Astrocyte (in vitro differentiated cells and primary cell): Measurements from ENCODE around the gene CBX6. TPM values are rescaled to one million over a fixed set of nuclear protein-coding genes. Genes with fewer than 3 reads are reported as not detected.

Source experiments
- DNase-seq: peaks from one replicate; pipeline ENCODE4 v3.0.0-alpha.2; 2010; ENCODE audit warnings: low read depth
- FAIRE-seq: peaks from 2 replicates; lab custom pipeline; 2011; peaks lifted over from hg19 to GRCh38; lab: Jason Lieb, UNC
- H2AFZ ChIP-seq: 2 replicates; pipeline ENCODE4 v1.6.0; 2012; ENCODE audit warnings: low read depth, low read length, inconsistent platforms
- H3K27ac ChIP-seq: 2 replicates; pipeline ENCODE4 v1.5.1; 2011; ENCODE audit warnings: low read depth, low read length, inconsistent platforms
- H3K27me3 ChIP-seq: 2 replicates; pipeline ENCODE4 v1.6.0; 2011; ENCODE audit warnings: low read length, inconsistent platforms; ENCODE audit not compliant: insufficient read depth
- H3K36me3 ChIP-seq: 2 replicates; pipeline ENCODE4 v1.5.1; 2011; ENCODE audit warnings: low read length, inconsistent platforms; ENCODE audit not compliant: insufficient read depth
- H3K4me1 ChIP-seq: 2 replicates; pipeline ENCODE4 v1.5.1; 2011; ENCODE audit warnings: low read length, inconsistent platforms; ENCODE audit not compliant: insufficient read depth
- H3K4me2 ChIP-seq: 2 replicates; pipeline ENCODE4 v1.6.0; 2012; ENCODE audit warnings: low read length, inconsistent platforms
- H3K4me3 ChIP-seq: 2 replicates; pipeline ENCODE4 v1.5.1; 2011; ENCODE audit warnings: low read depth, mild to moderate bottlenecking, low read length, inconsistent platforms; ENCODE audit not compliant: insufficient read depth
- H3K79me2 ChIP-seq: 2 replicates; pipeline ENCODE4 v1.6.0; 2012; ENCODE audit warnings: mild to moderate bottlenecking, low read length, inconsistent platforms; ENCODE audit not compliant: insufficient read depth
- H3K9ac ChIP-seq: 2 replicates; pipeline ENCODE4 v1.6.0; 2012; ENCODE audit warnings: mild to moderate bottlenecking, low read length, inconsistent platforms
- H3K9me3 ChIP-seq: 2 replicates; pipeline ENCODE4 v1.5.1; 2012; ENCODE audit warnings: low read depth, mild to moderate bottlenecking, low read length, inconsistent platforms; ENCODE audit not compliant: insufficient read depth
- H4K20me1 ChIP-seq: 2 replicates; pipeline ENCODE4 v1.6.0; 2012; ENCODE audit warnings: low read length, inconsistent platforms; ENCODE audit not compliant: insufficient read depth
- H3K27ac Mint-ChIP-seq: one replicate; pipeline ENCODE4 v1.8.0; 2021; ENCODE audit warnings: mild to moderate bottlenecking, mixed read lengths; ENCODE audit not compliant: unreplicated experiment
- H3K27me3 Mint-ChIP-seq: one replicate; pipeline ENCODE4 v1.8.0; 2021; ENCODE audit warnings: low read depth, mixed read lengths; ENCODE audit not compliant: unreplicated experiment
- H3K36me3 Mint-ChIP-seq: one replicate; pipeline ENCODE4 v1.8.0; 2021; ENCODE audit warnings: low read depth, mixed read lengths; ENCODE audit not compliant: unreplicated experiment
- H3K4me1 Mint-ChIP-seq: one replicate; pipeline ENCODE4 v1.8.0; 2021; ENCODE audit warnings: low read depth, mixed read lengths; ENCODE audit not compliant: unreplicated experiment
- H3K4me3 Mint-ChIP-seq: one replicate; pipeline ENCODE4 v1.8.0; 2021; ENCODE audit warnings: mild to moderate bottlenecking, moderate library complexity, mixed read lengths; ENCODE audit not compliant: unreplicated experiment
- H3K9me3 Mint-ChIP-seq: one replicate; pipeline ENCODE4 v1.8.0; 2021; ENCODE audit warnings: mild to moderate bottlenecking, mixed read lengths; ENCODE audit not compliant: unreplicated experiment
- CTCF ChIP-seq: IDR thresholded peaks from 2 replicates; pipeline ENCODE4 v1.5.1; 2011; ENCODE audit warnings: low read depth, mild to moderate bottlenecking, inconsistent platforms, low read length, moderate library complexity; ENCODE audit not compliant: insufficient read depth
- EZH2 ChIP-seq: IDR thresholded peaks from 2 replicates; pipeline ENCODE4 v1.6.1; 2012; ENCODE audit warnings: mild to moderate bottlenecking, low read length, inconsistent platforms; ENCODE audit not compliant: insufficient read depth
- total RNA-seq: library from RNA; stranded (reverse); gene quantifications from 2 replicates; pipeline ENCODE4 v1.2.1, GENCODE V29; 2021

The CBX6 gene
- total RNA-seq, 1 donor from 2014 or later, result 34.9 TPM

GRCh38 chr22:38860283-38861169 is 11.5 kb downstream of the CBX6 start:
- H2AFZ ChIP-seq, result no peak overlapping the region
- peaks cover 3% of the 10 kb centered on the region for H3K4me1 Mint-ChIP-seq
- H3K4me3 Mint-ChIP-seq, result no peak overlapping the region
- H3K27ac Mint-ChIP-seq, result no peak overlapping the region
- no peak overlapping the region for H3K9ac ChIP-seq
- no peaks in the 10 kb centered on the region for H3K36me3 ChIP-seq
- peaks cover 50% of the 10 kb centered on the region for H4K20me1 ChIP-seq
- H3K36me3 Mint-ChIP-seq, result peaks cover 3% of the 10 kb centered on the region
- no peak overlapping the region for H3K4me2 ChIP-seq
- peaks cover 14% of the 10 kb centered on the region for H3K27me3 Mint-ChIP-seq
- no peaks in the 10 kb centered on the region for H3K9me3 Mint-ChIP-seq
- H3K79me2 ChIP-seq, result peaks cover 4% of the 10 kb centered on the region
- H3K9me3 ChIP-seq, result no peaks in the 10 kb centered on the region
- peaks cover 13% of the 10 kb centered on the region for H3K4me1 ChIP-seq
- H3K27me3 ChIP-seq, result no peaks in the 10 kb centered on the region
- DNase-seq, result no peak
- no peak for FAIRE-seq
- no peak overlapping the region for H3K27ac ChIP-seq
- H3K4me3 ChIP-seq, result no peak overlapping the region
- TF ChIP-seq EZH2, result no peak
- TF ChIP-seq CTCF, result no peak

- FAIRE-seq, result no peak
- no peak overlapping the region for H3K27ac ChIP-seq
- H3K27ac Mint-ChIP-seq, result no peak overlapping the region
- peaks cover 3% of the 10 kb centered on the region for H3K4me1 Mint-ChIP-seq
- no peaks in the 10 kb centered on the region for H3K36me3 ChIP-seq
- peaks cover 14% of the 10 kb centered on the region for H3K27me3 Mint-ChIP-seq
- H3K9me3 Mint-ChIP-seq, result no peaks in the 10 kb centered on the region
- no peaks in the 10 kb centered on the region for H3K79me2 ChIP-seq
- no peak for DNase-seq
- H3K4me3 ChIP-seq, result no peak overlapping the region
- no peak overlapping the region for H3K9ac ChIP-seq
- H3K27me3 ChIP-seq, result no peaks in the 10 kb centered on the region
- H4K20me1 ChIP-seq, result peaks cover 42% of the 10 kb centered on the region
- H3K4me2 ChIP-seq, result no peak overlapping the region
- TF ChIP-seq CTCF (no peak), EZH2 (no peak)
- no peaks in the 10 kb centered on the region for H3K9me3 ChIP-seq
- no peak overlapping the region for H2AFZ ChIP-seq
- H3K36me3 Mint-ChIP-seq, result peaks cover 3% of the 10 kb centered on the region
- peaks cover 8% of the 10 kb centered on the region for H3K4me1 ChIP-seq
- no peak overlapping the region for H3K4me3 Mint-ChIP-seq
Observed at GRCh38 chr22:38859581-38860282, 12.3 kb downstream of the CBX6 start.
